NCI-H748 (cell line): ENCODE measurements around the gene CCNL1.
"Not testable (repeated sequence)": the region's sequence is repeated elsewhere in the genome, so short reads cannot be mapped to it uniquely, and the experiment has no call there.

Experiments used
- DNase-seq: peaks from one replicate; lab custom pipeline; 2025; ENCODE audit not compliant: unreplicated experiment; lab: John Stamatoyannopoulos, UW

The CCNL1 gene

DNA sequence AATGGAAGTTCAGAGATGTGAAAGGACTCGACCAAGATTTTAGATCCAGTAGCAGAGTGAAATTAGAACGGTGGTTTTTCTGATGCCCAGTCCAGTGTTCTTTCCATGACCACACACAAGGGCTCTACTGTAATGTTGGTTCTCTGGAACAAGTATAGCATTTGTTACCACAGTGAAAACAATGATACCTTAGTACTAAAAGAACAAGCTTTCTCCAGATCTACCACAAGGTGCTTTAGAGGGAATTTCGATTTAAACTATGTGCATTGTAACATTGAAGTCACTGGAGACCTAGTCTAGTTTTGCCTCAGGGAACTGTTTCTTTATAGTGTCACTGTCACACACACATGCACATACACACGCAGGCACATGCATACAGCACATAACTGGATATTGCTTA lies 12.8 kb upstream of the CCNL1 start:
- no peak for DNase-seq

DNA sequence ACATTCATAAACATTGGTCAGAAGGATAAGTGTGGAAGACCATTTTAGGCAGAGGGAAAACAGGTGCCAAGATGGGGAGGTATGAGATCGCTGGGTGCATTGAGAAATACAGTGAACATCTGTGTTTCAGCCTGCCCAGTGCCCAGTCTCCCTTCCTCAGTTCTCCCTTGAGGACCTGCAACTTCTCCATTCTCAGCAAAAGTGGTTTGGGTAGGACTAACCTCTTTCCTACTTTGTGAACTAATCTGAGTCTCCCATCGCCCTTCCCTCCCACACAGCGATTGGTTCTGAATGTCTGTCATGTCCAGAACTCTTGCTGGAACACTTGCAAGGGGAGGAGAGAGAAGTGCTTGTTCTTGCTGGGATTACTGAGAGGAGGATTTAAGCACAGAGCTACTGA lies 10.9 kb upstream of the CCNL1 start:
- no peak for DNase-seq

DNA sequence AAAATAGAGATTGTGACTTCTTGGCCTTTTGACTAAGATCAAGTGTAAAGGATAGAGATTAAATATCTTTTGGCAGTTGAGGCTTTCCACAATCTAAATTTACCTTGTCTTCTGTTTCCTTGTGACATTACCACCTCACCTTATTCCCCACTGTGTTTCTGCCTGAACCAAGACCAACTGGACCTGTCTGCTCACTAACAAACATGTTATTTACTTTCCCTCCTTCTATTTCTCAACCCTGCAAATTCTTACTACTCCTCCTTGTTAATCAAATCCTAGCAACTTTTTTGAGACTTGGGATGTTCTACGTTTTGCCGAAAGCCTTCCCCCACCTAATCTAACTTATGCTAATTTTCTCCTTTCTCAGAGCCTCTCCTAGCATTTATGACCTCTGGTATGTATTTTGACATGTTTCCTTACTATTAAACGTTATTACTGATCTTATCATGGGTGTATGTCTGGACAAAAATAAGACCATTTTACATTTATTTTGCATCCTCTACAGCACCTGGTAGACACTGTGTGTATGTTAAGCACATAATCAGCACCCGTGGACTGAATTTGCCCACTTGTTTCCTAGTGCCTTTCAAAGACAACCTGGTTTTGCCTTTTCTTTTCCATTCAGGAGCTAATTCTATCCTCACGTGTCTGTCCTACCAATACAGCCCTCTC lies 7.6 kb upstream of the CCNL1 start:
- DNase-seq: no peak

DNA sequence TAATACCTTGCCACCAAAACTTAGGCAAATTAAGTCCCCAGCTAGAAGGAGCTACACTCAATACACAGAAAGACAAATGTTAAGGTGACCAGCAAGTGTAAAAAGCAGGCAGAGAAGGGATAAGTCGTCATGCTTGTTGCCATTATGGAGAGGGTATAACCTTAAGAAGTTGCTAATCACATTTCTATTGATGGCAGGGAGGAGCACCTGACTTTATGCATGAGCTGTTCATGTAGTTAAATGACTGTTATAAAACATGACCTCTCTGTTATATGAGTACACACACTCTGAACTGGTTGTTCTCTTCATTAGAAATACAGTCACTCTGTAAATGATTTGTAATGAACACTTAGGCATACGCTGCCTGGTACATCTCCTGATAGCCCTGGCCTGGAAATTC lies 6.6 kb upstream of the CCNL1 start:
- no peak for DNase-seq

DNA sequence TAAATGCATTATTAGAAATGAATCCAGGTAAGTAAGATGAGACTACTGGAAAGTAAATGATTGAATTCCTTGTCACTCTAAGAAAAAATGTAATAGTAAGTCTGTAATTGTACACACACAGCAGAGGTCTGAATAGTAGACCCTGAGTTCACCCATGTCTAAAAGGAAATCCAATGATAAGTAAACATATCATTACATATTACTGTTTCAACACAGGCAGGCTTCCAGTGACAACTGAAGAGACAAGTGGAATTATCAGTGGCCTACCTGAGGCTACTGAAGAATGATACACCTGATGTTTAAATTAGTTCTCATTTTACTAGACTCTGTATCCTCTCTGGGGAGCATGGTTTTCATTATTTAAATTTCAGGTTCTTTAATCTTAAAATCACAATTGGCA lies 6.2 kb upstream of the CCNL1 start:
- no peak for DNase-seq

DNA sequence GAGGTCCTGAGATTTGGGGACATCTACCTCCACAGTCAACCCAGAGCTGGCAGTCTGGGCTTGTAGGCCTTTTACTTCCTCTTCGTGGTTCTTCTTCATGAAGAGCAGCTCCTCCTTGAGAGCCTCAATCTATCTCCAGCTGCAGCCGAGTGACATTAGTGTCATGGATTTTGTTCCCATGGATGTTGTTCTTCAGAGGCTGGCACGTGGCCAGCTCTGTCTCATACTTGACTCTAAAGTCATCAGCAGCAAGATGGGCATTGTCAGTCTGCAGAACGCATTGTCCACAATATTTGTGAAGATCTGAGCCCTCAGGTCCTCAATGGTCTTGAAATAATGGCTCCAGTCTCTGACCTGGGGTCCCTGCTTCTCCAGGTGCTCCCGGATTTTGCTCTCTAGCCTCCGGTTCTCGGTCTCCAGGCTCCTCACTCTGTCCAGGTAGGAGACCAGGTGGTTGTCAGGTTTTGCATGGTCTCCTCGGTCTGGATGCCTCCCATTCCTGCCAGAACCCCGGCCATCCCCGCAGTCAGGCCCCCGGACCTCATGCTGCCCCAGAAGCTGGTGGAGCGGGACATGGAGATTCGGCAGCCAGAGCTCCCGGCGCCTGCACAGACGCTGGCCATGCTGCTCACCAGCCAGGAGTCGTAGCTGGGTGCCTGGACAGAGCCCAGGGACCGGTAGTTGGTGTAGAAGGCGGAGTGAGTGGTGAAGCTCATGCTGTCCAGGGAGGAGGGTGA lies 3.4 kb upstream of the CCNL1 start:
- DNase-seq: no peak

DNA sequence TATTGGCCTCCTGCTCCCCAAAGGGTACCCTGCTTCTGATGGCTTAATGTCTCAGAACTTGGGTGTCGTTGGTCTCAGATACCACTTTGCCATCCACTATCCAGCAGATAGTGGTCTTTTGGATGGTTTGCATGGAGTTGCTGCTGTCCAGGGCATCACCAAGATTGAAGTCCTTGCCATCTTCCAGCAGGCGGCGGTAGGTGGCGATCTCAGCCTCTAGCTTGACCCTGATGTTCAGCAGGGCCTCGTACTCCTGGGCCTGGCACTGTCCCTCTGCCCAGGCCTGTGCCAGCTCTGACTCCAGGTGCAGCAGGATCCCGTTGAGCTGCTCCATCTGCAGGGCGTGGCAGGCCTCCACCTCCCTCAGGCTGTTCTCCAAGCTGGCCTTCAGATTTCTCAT lies 2.7 kb upstream of the CCNL1 start:
- DNase-seq: not testable (repeated sequence)

DNA sequence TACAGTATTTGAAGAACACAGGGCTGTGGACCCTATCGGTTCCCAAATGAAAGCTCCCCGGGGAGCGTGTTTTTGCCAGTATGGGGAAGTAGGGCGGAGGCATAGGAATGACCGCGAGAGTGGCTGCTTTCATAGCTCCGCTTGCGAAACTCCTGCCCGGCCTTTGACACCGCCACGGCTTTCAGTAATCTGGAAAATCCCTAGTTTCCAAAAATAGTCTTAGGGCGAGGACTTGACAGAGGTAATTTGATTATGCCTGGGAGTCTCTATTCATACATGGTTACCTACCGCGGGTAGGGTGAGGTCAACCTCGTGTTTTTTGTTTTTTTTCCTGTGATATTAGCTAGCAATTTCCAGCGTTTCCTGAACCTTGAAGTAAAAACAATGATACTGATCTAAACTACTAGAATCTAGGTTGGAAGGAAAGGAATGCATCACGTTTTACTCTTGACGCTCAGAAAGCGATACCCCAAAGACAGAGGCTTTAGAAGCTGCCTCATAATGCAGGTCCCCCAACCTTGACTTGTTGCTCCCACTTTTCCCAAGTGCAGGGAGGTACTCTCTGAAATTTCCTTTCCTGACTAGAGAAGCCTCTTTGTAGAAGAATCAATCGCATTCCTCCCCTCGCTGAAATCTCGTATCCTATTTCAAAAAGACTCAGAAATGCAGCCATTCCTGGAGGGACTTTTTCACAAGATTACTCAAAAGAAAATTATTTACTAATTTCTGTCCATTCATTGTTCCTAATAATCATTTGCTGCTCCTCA lies 894 bp upstream of the CCNL1 start:
- DNase-seq: peak; percentile 68

DNA sequence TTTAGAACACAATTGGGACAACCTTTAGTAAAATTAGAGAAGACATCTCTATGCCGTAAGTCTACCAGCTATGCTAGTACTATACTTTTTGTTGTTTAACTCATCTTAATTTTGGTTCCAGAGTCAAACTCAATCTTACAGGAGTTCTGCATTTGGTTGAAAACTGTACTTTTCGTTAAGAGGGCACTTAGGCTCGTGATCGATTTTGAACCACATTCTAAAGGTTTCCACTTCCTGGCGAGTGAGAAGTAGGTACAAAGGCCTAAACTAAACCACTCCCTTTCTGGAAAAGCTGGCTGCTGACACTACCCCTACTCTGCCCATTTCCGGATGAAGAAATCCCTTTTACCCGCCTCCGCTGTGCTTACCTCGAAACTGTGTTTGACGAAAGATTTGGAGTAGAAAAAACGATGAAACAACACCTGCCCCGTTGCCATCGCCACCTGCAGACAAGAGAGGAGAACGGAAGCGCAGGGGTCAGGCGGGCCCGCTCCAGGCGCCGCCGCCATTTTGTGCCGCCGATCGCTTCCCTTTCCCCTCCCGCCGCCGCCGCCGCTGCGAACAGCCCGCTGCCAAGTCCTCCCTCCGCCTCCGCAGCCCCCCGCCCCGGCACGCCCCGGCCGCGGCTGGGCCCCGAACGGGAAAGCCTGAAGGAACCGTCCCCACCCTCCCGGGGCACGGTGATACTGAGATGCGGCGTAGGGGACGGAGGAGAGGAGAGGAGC lies 748 bp downstream of the CCNL1 start:
- DNase-seq: peak; percentile 71

DNA sequence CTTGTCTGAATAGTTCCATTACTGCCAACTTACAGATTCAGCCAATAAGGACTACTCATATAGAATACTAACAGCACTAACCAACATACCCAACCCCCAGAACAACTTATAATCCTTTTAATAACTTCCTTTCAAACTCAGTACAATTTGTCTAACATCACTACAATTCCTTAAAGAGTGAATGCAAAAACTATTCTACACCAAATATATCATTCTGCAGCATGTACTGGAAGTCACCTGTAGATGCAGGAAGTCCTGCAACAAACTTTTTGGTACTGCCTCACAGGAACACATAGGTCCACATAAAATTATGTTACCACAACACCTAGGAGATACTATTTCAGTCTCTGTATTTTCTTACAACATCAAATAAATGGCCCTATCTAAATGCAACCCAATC lies 2.1 kb downstream of the CCNL1 start:
- no peak for DNase-seq

DNA sequence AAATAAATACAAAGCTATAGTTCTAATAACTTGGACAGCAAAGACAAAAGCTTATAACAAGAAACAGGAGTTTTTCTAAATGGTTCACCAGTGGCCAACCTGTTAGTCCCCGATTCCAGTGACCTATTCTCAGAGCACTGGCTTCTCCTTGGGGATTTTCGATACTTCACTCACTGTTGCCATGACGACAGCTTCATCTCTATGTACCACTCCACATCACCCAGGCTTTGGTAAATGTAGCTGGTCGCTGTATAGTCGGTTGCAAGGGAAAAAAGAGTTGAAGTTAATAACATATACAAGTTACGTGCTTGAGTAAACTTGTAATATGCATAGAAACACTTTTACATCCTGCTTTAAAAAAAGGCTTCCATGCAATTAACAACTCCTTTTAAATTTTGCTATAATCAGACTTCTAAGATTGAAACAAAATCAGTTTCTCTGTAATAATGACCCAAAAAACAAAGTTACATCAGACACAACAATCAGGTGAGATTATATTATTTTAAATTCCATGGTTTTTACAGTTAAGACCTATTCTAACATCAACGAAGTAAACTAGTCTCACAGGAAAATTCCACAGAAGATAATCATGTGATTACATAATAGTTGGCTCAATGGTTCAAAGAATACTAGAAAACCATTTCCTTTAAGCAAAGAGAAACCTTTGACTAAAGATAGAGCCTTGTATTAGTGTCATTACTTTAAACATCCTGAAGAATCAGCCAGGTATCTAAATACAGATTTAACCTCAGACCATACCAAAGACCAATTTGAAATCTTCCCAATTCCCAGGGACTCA lies 2.9 kb downstream of the CCNL1 start:
- DNase-seq: peak; percentile 55

DNA sequence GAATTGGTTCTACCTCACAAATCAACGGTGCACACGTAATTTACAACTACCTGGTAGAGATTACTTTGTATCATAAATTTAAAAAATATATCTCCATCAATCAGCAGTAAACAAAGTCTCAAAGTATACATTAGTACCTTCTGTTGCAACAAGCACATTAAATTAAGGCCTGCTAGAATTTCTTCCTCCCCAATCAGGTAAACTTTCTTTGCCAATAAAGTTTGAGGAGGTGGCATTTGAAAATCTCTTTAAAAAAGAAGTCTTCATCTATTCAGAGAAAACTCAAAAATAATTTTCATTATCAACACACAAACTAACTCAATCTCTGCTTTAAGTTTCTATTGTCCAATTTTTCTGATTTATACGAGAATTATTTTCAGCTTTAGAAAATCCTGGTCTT lies 4.4 kb downstream of the CCNL1 start:
- DNase-seq: no peak

DNA sequence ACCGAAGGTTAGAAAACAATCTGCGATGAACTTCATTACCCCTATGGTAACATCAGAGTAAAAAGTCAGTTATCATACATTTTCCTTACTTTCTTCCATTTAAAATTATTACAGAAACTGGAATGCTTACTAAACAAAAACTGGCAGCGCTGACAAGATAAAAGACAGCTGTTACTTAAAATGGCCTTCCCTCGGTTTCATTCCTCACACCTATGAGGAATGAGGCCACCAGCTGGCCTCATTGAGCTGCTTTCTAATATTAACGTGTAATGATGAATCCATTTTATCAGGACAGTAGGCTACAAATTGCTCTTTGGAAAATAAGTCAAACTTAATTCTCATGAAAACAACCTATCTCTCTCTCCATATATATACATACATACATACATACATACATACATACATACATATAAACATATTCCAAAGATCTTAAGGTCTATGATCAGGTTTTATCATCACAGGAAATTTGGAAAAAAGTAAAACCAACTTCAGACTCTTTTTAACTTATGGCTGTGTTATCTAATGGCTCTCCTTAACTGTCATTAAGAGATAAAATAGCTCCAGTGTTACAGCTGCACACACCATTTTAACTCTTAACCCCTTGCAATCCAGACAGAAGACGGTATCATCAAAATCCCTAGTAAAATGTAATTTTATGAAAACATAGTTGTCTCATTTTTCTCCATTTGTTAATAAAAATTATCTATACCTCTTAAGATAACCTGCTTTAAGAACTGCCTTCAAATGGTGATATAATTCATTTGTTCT lies 5.2 kb downstream of the CCNL1 start:
- no peak for DNase-seq

DNA sequence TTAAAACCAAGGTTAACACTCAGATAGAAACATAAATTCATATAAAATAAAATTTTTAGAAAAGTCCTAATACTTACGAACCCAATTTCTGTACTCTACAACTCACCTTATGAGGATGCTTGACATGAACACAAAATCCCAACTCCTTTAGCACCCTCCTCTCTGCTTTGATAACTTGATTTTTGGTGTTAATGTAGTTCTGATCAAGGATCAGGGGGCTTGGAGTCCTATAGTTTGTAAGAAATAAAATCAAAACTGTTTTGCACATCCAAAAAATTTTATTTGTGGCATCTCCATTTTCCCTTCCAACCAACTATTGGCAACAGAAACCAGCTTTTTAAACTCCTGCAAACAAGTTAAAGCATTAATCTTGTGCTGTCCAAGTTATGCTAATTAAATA lies 7.0 kb downstream of the CCNL1 start:
- no peak for DNase-seq

DNA sequence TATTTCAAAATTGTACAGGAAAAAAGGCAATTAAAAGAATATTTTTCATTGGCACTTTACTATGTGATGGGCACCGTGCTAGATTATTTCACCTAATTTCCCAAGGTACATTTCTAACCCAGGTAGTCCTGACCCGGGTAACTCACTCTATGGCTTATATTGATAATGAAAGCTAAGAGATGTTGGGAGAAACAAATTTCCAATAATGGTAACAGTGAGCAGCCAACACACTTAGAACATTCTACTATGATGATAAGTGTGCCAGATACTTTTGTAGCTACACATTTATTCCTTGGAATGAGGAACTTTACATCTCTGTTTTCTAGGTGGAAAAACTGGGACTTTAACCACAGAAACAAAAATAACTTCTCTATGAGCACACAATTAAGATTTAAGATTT lies 7.5 kb downstream of the CCNL1 start:
- no peak for DNase-seq

DNA sequence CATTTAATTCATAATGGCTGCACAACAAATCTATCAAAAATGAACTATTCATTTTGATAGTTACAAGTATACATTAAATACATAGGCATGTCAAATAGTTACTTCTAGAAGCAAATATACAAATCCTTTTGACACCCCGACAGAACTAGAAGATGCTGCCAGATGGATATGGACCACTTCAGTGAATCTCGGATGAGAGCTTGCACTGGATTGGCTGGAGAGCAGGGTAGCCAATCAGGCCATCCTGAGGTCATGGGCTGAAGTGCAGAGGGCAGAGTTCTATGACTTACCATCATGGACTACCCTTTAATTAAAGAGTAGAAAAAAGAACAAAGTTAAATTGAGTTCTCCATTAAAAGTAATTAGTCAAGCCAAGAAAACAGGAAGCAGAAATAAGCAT lies 8.3 kb downstream of the CCNL1 start:
- no peak for DNase-seq

DNA sequence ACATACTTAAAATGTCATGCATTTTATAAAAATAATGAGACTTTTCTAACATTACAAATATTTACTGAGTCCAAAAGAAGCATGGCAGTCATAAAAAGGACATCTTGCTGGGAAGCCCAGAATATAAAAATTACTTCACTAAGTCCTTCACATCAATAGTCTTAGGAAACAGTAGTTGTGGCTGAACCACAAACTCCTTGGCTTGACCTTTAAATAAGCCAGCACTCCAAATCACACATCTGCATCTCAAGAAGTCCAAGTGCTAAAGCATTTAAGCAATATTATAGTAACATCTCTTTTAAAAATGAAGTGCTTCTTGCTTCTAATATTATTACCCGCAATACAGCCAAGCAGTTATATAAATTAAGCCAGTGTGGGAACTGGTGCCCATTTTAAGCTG lies 8.8 kb downstream of the CCNL1 start:
- no peak for DNase-seq

DNA sequence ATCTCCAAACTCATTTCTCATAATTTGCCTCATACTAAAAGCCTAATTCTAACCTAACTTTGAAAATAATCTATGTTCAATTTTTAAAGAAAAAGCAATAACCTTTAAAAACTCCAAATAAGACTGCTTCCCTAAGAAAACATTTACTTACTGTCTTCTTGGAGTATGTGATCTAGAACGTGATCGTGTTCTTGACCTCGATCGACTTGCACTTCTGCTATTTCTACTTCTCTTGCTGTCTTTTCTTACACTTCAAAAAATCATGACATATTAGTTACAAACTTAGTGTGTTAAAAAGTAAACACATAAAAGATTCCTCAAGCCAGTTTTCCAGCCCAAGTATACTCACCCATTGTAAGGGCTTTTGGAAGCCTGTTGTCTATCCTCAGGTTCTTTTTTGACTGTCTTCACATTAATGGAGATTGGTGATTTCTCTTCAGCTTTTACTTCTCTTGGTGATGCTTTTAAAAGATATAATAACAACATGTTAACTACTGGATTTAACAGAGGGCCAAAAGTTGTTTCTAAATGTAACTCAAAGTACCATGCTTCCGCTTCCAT lies 10.7 kb downstream of the CCNL1 start:
- DNase-seq: no peak

DNA sequence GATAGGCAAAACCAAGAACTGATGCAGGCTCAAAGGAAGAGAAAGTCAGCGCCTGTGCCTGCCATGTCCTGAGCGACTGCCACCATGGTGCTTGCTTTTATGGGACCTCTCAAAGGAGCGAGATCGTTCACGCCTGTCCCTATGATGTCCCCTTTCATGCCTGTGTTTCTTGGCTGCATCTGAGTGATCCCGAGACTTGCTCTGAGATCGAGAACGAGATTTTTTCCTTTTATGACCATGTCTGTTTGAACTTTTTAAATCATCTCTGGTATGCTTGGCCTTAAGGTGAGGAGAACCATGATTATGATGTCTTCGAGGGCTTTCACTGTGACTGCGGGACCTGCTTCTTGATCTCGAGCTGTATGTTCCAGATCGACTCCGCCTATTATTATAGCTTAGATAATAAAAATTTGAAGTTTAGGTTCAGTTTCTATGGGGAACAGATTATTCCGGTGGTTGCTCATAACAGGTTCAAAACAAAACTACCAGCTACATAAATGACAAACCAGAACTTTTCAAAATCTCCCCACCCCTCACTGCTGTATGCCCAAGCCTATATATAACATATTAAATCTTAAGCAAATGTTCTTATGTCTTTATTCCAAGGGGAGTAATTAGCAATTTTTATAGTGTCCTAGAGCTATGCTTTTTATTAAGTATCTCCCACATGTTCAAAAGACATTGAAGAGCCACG lies 11.6 kb downstream of the CCNL1 start:
- no peak for DNase-seq
